Activated T-helper 1 cell treated with anti-CD3 and anti-CD28 coated beads, Interleukin-12 subunit alpha, Interleukin-12 subunit beta, Interleukin-2, Interleukin-4 antibody, amounts not matched to agents 30 ng/mL and 10 ng/mL and 1 ng/mL, durations not matched to agents 14 hours and 24 hours and 36 hours (primary cell): Measurements from ENCODE around the gene CDH23. TPM values are rescaled to one million over a fixed set of nuclear protein-coding genes. Genes with fewer than 3 reads are reported as not detected.

Experiments
- DNase-seq: peaks from one replicate; pipeline ENCODE4 v3.0.0; 2021; ENCODE audit warnings: low spot score
- H3K27ac Mint-ChIP-seq: one replicate; pipeline ENCODE4 v1.8.0; 2021; ENCODE audit warnings: mild to moderate bottlenecking, mixed read lengths
- H3K27me3 Mint-ChIP-seq: one replicate; pipeline ENCODE4 v1.8.0; 2022; ENCODE audit warnings: mild to moderate bottlenecking, moderate library complexity, mixed read lengths; ENCODE audit not compliant: insufficient read depth
- H3K36me3 Mint-ChIP-seq: one replicate; pipeline ENCODE4 v1.8.0; 2021; ENCODE audit warnings: low read depth, mixed read lengths
- H3K4me1 Mint-ChIP-seq: one replicate; pipeline ENCODE4 v1.8.0; 2021; ENCODE audit warnings: low read depth, mixed read lengths
- H3K4me3 Mint-ChIP-seq: one replicate; pipeline ENCODE4 v1.8.0; 2021; ENCODE audit warnings: mild to moderate bottlenecking, moderate library complexity, mixed read lengths
- H3K9me3 Mint-ChIP-seq: one replicate; pipeline ENCODE4 v1.8.0; 2021; ENCODE audit warnings: mixed read lengths
- intact Hi-C: fragments of 100-400 bp; cut with micrococcal nuclease; formaldehyde crosslinking; loops from one replicate; pipeline ENCODE4 v1.15.1; 2024
- total RNA-seq: library from RNA; stranded (reverse); gene quantifications from 2 replicates; pipeline ENCODE4 v1.2.3, GENCODE V29; 2022

The CDH23 gene
- total RNA-seq, 1 donor from 2014 or later, result 0.57 TPM

- intact Hi-C loops, result no loop called here
- H3K4me3 Mint-ChIP-seq, result no peak overlapping the region
- DNase-seq, result no peak
- H3K9me3 Mint-ChIP-seq, result no peaks in the 10 kb centered on the region
- H3K36me3 Mint-ChIP-seq, result no peaks in the 10 kb centered on the region
- H3K4me1 Mint-ChIP-seq, result no peaks in the 10 kb centered on the region
- H3K27ac Mint-ChIP-seq, result no peak overlapping the region
- H3K27me3 Mint-ChIP-seq, result peaks cover 9% of the 10 kb centered on the region
Observed at GRCh38 chr10:71511206-71511605, 114.5 kb downstream of the CDH23 start.

- no peak for DNase-seq
- intact Hi-C loops, result no loop called here
- H3K27me3 Mint-ChIP-seq, result peaks cover 9% of the 10 kb centered on the region
- no peak overlapping the region for H3K4me3 Mint-ChIP-seq
- H3K36me3 Mint-ChIP-seq, result no peaks in the 10 kb centered on the region
- no peak overlapping the region for H3K27ac Mint-ChIP-seq
- no peaks in the 10 kb centered on the region for H3K4me1 Mint-ChIP-seq
- no peaks in the 10 kb centered on the region for H3K9me3 Mint-ChIP-seq
Observed at GRCh38 chr10:71512312-71512711, 115.6 kb downstream of the CDH23 start.

GRCh38 chr10:71512761-71513539 lies 116.2 kb downstream of the CDH23 start:
- DNase-seq, result no peak
- Mint-ChIP-seq H3K27me3 (peaks cover 7% of the 10 kb centered on the region), H3K4me3 (no peak overlapping the region), H3K36me3 (no peaks in the 10 kb centered on the region), H3K4me1 (no peaks in the 10 kb centered on the region), H3K27ac (no peak overlapping the region), H3K9me3 (no peaks in the 10 kb centered on the region)
- intact Hi-C loops, result no loop called here

GRCh38 chr10:71513540-71513853 lies 116.8 kb downstream of the CDH23 start:
- DNase-seq, result no peak
- intact Hi-C loops, result no loop called here
- no peaks in the 10 kb centered on the region for H3K36me3 Mint-ChIP-seq
- no peaks in the 10 kb centered on the region for H3K4me1 Mint-ChIP-seq
- H3K4me3 Mint-ChIP-seq, result no peak overlapping the region
- peaks cover 7% of the 10 kb centered on the region for H3K27me3 Mint-ChIP-seq
- H3K9me3 Mint-ChIP-seq, result no peaks in the 10 kb centered on the region
- H3K27ac Mint-ChIP-seq, result no peak overlapping the region

- no peaks in the 10 kb centered on the region for H3K9me3 Mint-ChIP-seq
- H3K36me3 Mint-ChIP-seq, result no peaks in the 10 kb centered on the region
- H3K27me3 Mint-ChIP-seq, result peaks cover 7% of the 10 kb centered on the region
- no peak overlapping the region for H3K4me3 Mint-ChIP-seq
- no peak overlapping the region for H3K27ac Mint-ChIP-seq
- no peak for DNase-seq
- intact Hi-C loops, result no loop called here
- no peaks in the 10 kb centered on the region for H3K4me1 Mint-ChIP-seq
Observed at GRCh38 chr10:71513936-71514335, 117.2 kb downstream of the CDH23 start.

GRCh38 chr10:71515531-71516172 lies 118.9 kb downstream of the CDH23 start:
- no peak for DNase-seq
- intact Hi-C loops, result no loop called here
- no peaks in the 10 kb centered on the region for H3K4me1 Mint-ChIP-seq
- H3K9me3 Mint-ChIP-seq, result no peaks in the 10 kb centered on the region
- no peak overlapping the region for H3K27ac Mint-ChIP-seq
- no peak overlapping the region for H3K4me3 Mint-ChIP-seq
- peaks cover 7% of the 10 kb centered on the region for H3K27me3 Mint-ChIP-seq
- no peaks in the 10 kb centered on the region for H3K36me3 Mint-ChIP-seq

- H3K27me3 Mint-ChIP-seq, result peaks cover 7% of the 10 kb centered on the region
- no peak overlapping the region for H3K4me3 Mint-ChIP-seq
- no peaks in the 10 kb centered on the region for H3K9me3 Mint-ChIP-seq
- intact Hi-C loops, result no loop called here
- H3K4me1 Mint-ChIP-seq, result no peaks in the 10 kb centered on the region
- DNase-seq, result no peak
- H3K27ac Mint-ChIP-seq, result no peak overlapping the region
- no peaks in the 10 kb centered on the region for H3K36me3 Mint-ChIP-seq
Observed at GRCh38 chr10:71516890-71517289, 120.2 kb downstream of the CDH23 start.

GRCh38 chr10:71517298-71518169 lies 120.8 kb downstream of the CDH23 start:
- no peaks in the 10 kb centered on the region for H3K9me3 Mint-ChIP-seq
- H3K4me1 Mint-ChIP-seq, result no peaks in the 10 kb centered on the region
- no peaks in the 10 kb centered on the region for H3K36me3 Mint-ChIP-seq
- H3K27me3 Mint-ChIP-seq, result peaks cover 9% of the 10 kb centered on the region
- H3K27ac Mint-ChIP-seq, result no peak overlapping the region
- intact Hi-C loops, result no loop called here
- H3K4me3 Mint-ChIP-seq, result no peak overlapping the region
- DNase-seq, result no peak

- no peaks in the 10 kb centered on the region for H3K4me1 Mint-ChIP-seq
- H3K9me3 Mint-ChIP-seq, result no peaks in the 10 kb centered on the region
- DNase-seq, result no peak
- intact Hi-C loops, result no loop called here
- H3K4me3 Mint-ChIP-seq, result no peak overlapping the region
- H3K27ac Mint-ChIP-seq, result no peak overlapping the region
- H3K27me3 Mint-ChIP-seq, result peaks cover 6% of the 10 kb centered on the region
- H3K36me3 Mint-ChIP-seq, result no peaks in the 10 kb centered on the region
Observed at GRCh38 chr10:71520042-71520441, 123.3 kb downstream of the CDH23 start.

GRCh38 chr10:71521504-71522441 lies 125.1 kb downstream of the CDH23 start:
- no peak for DNase-seq
- H3K36me3 Mint-ChIP-seq, result no peaks in the 10 kb centered on the region
- H3K4me3 Mint-ChIP-seq, result no peak overlapping the region
- H3K27ac Mint-ChIP-seq, result no peak overlapping the region
- intact Hi-C loops, result no loop called here
- peaks cover 3% of the 10 kb centered on the region for H3K27me3 Mint-ChIP-seq
- H3K4me1 Mint-ChIP-seq, result no peaks in the 10 kb centered on the region
- no peaks in the 10 kb centered on the region for H3K9me3 Mint-ChIP-seq

- intact Hi-C loops, result no loop called here
- Mint-ChIP-seq H3K9me3 (no peaks in the 10 kb centered on the region), H3K4me3 (no peak overlapping the region), H3K27ac (no peak overlapping the region), H3K4me1 (no peaks in the 10 kb centered on the region), H3K27me3 (peaks cover 3% of the 10 kb centered on the region), H3K36me3 (no peaks in the 10 kb centered on the region)
- DNase-seq, result no peak
Observed at GRCh38 chr10:71522442-71523144, 125.9 kb downstream of the CDH23 start.

- Mint-ChIP-seq H3K4me3 (no peak overlapping the region), H3K4me1 (no peaks in the 10 kb centered on the region), H3K27ac (no peak overlapping the region)
Observed at GRCh38 chr10:71523756-71524155, 127.0 kb downstream of the CDH23 start.

More at GRCh38 chr10:71523756-71524155, 127.0 kb downstream of the CDH23 start:
- Mint-ChIP-seq H3K27me3 (peaks cover 3% of the 10 kb centered on the region), H3K36me3 (no peaks in the 10 kb centered on the region), H3K9me3 (no peaks in the 10 kb centered on the region)
- intact Hi-C loops, result no loop called here
- DNase-seq, result no peak
